ENCODE results near the gene POLD2.

DNA sequence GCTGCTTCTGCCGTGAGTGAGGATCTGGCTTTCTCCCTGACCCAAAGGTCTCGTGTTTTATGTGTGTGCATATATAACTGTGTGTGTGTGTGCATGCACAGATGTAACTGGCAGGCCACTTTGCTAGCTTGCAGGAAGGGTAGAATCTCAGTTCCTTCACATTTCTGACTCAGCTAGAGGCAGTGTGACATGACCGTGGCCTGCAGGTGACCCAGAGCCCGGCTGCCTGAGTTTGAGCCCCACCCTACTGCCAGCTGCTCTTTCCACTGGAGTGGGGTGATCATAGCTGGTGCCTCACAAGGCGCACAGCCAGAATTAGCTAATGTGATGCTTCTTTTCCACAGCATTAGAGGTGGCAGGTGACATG is 27.1 kb upstream of the POLD2 start:
- TF ChIP-seq ZNF274 (IDR thresholded peaks at IDR 0.05; ENCODE audit: low read depth, low read length), result no peak
- TF ChIP-seq YY1 (IDR thresholded peaks at IDR 0.05; ENCODE audit: insufficient read depth, insufficient read length), result no peak
- no peak for TF ChIP-seq SUZ12 (IDR thresholded peaks at IDR 0.05; ENCODE audit: extremely low read depth, insufficient read depth, insufficient read length)

All from NT2/D1 (cell line).